SHP77 (cell line): Measurements from ENCODE around the gene PTPRN2.

Source experiments
- DNase-seq, 2 experiments: peaks; one replicate each; lab custom pipeline; 2025; lab: John Stamatoyannopoulos, UW

The PTPRN2 gene

DNA sequence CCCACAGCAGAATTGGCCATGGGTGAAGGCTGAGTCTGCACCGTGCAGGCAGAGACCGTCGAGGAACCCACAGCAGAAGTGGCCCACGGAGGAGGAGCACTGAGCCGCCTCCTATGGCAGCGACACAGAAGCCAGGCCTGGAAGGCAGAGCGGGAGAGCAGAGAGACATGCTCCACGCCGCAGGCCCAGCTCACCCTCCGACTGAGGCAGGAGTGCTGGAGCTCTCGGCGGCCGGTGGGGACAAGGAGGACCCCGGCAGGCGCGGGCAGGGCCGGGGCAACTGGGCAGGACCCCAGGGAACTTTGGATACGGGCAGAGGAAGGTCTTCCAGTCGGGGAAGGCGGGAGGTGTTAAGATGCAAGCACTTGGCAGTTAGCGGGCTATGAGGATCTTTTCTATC lies 830.4 kb downstream of the PTPRN2 start:
- no peak for DNase-seq

DNA sequence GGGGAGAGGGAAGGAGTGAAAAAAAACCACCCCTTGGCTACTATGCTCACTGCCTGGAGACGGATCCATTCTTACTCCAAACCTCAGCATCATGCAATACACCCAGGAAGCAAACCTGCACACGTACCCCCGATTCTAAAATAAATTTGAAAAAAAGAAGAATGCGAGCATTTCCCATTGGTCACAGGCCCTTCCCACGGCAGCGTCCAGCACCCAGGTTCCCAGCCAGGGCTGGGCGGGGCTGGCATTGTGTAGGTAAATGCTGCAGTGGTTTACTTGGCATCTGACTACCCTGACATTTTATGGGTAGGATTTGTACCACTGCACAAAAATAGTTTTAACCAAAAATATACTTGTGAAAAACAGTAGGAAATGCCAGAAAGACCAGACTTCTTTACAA lies 831.9 kb downstream of the PTPRN2 start:
- DNase-seq = no peak

DNA sequence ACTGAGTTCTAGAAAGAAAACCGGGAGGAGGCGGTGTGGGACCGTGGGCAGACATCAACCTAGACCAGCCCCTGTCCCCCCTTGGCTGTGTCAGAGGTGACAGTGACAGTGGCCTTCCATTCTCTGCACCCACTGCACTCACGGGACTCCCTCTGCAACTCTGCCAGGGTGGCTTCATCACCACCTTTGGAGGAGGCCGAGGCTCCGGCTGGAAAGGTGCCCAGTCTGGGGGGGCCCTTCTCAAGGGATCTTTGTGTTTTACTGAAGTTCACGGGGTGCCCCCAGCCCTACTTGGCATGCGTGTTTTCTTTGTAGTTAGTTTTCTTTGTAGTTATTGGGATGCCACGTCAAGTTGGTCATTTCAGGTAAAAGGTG lies 833.2 kb downstream of the PTPRN2 start:
- no peak for DNase-seq

DNA sequence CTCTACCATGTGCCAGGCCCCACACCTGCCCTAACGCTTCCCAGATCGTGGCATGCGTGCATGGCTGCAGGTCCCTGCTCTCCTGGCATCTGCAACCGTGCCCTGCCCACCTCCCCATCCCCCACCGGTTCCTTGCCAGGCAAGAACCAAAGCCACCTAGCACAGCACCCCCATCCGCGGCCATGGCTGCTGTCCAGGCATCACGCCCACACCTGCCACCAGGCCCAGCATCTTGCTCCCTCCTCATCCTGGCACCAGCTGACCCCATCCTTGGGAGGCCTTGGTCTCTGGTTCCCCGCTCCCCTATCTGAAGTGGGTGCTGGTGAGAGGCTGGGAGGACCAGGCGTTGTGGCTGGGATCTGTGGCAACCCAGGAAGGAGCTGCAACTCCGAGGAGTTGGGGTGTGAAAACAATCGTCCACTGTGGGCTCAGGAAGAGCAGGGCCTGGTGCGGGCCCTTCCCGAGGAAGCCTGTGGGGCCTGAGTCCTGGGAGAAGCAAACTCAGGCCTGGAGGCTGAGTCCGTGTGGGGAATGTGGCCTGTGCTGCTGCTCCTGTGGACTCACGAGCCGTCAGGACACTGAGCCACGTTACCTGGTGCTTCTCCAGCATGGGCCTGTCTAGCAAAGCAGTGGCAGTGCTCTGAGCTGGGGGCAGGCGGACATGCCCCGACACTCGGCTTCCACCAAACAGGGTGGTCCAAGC lies 833.8 kb downstream of the PTPRN2 start:
- no peak for DNase-seq

DNA sequence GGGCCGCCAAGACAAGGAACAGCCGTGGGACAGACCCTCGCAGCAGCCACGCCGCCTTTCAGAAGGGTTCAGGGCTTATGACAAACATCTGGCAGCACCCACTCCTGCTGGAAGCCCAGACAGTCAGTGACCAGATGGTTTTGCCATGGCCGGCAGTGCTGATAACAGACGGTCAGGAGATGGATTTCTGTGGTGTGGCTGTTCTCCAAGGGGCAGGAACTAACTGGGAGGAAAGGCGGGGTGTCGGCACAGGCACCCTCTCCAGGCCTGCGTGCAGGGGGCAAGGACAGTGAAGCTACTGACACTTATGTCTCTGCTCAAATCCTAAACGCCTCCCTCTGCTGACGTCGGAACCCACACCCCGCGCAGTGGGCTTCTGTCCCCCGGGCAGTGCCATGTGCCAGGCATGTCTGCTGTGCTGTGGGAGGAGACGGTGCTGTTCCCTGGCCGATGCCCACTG lies 834.8 kb downstream of the PTPRN2 start:
- no peak for DNase-seq

DNA sequence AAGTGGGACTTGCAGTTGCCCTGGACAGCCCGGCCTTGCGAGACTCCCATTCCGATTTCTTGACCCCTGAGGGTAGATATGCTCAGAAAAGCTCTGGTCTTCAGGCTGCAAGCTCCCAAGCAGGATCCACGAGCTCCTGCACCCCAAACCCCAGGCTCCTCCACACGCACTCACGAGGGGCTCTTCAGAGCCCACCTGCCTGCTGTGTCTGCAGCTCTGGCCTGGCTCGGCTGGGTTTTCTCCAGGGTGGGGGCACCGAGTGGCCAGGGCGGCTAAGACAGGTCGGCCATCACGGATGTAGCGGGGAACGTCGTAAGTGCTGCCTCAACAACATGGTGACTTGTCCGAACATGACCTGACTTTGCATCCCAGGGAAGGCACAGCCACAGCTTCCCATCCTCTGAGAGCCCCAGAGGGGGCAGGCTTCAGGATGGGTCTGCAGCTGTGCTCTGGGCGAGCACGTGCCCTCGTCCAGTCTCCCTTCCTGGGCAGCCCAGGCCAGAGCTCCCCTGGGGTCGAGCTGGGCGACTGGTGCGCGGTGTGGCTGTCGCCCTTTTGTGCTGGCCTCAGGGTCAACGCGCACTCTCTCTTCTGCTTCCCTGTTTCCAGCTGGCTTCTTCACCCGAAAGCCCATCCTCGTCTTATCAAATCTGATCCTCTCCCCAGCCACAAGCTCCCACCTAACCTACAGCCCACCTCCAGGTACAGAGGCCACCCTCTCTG lies 835.5 kb downstream of the PTPRN2 start:
- DNase-seq = no peak

DNA sequence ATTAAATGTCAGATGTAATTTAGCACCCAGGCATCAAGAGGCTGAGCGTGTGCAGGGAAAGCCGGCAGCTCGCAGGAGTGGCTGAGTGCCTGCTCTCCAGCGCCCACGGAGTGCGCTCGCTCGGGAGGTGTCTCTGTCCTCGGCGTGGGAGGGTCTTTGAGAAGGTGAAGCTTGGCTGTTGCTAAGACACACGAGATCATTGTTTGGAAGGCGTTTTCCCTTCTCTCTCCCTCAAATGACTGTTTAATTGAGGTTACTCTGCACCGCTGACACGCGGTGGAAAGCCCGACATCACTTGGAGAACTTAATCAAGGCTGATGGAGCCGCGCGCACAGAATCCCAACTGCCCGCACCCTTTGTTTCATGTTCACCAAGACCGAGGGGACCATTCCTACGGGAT lies 836.2 kb downstream of the PTPRN2 start:
- DNase-seq = no peak

DNA sequence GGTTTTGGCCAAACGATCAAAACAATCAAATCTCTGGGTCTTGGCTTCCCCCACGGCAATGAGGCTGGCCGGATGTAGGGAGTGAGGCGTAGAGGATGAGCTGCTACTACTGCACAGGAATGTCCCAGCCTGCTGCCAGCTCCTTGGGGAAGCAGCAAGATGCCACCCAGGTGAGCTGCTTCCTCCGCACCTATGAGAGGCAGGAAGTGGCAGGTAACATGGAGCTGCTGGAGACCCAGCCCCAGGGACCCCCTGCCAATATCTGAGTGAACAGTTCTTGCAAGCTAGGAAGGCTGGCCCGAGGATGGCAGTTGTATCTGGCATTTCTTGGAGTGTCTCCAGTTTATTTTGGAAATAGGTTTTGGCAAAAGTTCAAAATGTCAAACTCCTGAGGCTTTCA lies 837.3 kb downstream of the PTPRN2 start:
- DNase-seq = no peak

DNA sequence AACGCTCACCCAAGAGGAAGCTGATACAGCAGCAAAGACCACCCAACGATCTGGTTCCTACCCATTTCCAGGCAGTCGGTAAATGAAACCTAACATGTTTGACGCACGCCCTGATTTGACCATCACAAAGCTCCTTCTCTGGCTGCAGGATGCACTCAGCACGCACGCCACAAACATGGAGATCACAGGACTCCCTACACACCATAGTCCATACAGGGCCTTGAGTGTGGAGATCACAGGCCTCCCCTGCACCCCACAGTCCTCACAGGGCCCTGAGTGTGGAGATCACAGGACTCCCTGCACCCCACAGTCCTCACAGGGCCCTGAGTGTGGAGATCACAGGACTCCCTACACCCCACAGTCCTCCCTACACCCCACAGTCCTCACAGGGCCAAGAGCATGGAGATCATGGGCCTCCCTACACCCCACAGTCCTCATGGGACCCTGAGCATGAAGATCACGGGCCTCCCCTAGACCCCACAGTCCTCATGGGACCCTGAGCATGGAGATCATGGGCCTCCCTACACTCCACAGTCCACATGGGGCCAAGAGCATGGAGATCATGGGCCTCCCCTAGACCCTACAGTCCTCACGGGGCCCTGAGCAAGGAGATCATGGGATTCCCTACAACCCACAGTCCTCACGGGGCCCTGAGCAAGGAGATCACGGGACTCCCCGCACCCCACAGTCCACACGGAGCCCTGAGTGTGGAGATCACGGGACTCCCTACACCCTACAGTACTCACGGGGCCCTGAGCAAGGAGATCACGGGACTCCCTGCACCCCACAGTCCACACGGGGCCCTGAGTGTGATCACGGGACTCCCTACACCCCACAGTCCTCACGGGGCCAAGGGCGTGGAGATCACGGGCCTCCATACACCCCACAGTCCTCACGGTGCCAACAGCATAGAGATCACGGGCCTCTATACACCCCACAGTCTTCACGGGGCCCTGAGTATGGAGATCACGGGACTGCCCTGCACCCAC lies 841.6 kb downstream of the PTPRN2 start:
- no peak for DNase-seq

GRCh38 chr7:157744786-157745601 lies 842.6 kb downstream of the PTPRN2 start:
- DNase-seq = no peak

DNA sequence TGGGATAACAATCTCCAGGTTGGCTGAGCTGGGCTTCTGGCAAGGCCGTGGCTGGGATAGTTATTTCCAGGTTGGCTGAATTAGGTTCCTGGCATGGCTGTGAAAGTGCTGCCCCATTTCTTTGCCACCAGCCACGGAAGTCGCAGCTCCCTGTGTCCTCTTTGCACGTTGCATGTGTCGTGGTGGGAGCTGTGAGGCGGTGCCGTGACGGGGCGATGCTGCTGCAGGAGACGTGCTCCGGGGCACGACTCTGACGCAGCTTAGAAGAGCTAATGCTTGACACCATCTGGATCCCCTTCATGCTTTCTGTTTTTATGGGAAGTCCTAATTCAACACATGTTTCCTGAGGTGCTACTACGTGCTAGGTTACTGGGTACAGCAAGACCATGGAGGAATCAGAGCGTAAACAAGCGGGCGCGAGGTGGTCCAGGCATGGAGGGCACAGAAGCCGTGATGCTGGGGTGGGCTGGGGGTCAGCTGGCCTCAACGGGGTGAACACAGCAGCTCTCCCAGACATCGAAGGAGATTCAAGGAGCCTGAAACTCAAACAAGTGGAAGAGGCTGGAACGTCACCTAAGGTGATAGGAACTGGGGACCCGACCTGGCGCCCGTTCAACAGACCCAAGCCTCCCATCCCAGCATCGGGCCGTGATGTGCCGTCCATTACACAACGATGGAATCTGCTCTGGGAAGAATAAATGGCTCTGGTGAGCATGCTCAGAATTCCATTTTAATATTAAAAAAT lies 843.7 kb downstream of the PTPRN2 start:
- DNase-seq = no peak

DNA sequence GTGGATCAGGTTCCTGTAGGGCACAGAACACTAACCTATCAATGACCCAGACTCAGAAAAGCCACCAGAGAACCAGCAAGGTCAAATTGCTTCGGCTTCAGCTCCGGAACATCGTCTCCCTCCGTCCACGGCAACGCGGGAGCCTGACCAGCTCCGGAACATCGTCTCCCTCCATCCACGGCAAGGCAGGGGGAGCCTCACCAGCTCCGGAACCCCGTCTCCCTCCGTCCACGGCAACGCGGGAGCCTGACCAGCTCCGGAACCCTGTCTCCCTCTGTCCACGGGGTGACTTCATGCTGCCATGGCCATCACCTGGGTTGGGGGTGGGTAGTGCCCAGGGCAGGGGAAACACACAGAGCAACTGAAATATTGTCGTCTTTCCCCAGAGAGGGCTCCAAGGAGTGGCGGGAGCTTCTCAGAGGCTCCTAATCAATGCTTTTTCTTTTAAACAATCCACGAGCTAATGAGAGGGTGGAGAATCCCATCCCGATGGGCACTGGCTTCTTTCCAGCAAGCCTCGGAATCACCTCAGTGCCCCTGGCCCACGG lies 847.3 kb downstream of the PTPRN2 start:
- DNase-seq = no peak

DNA sequence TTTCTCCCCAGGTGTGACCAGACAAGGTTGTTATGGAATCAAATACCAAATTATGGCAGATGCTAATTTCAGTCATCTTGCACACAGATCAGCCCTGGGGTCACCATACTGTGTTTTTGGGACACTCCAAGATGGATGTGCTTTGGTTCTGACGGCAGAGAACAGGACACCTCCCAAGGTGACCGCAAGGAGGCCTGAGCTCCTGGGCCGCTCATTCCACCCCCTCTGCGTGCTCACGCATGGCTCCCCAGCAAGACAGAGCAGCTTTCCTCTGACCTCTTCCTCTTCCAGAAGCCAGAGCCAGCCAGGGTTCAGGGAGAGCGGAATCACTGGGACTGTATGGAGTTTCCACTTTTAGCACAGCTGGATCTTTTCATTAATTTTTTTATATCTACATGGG lies 848.0 kb downstream of the PTPRN2 start:
- DNase-seq = no peak

- no peak for DNase-seq
These were observed 848.6 kb downstream of the PTPRN2 start for GRCh38 chr7:157739031-157739430.

DNA sequence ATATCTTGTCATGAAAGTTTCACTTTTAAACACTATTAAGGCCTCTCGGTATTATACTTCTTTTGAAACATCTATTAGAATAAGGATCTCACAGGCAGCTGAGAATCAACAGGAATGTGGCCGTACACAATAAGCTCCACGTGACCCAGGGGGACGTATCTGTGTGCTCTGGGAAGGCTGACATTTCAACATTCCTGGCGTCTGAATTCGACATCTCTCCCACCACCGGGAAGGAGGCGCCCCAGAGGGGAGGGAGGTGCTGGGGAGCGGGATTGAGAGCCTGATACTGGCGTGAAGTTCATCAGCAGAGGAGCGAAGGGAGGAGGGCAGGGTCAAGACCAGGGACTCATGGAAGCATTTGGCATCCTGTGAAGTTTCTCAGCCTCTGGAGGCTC lies 849.6 kb downstream of the PTPRN2 start:
- DNase-seq = no peak

DNA sequence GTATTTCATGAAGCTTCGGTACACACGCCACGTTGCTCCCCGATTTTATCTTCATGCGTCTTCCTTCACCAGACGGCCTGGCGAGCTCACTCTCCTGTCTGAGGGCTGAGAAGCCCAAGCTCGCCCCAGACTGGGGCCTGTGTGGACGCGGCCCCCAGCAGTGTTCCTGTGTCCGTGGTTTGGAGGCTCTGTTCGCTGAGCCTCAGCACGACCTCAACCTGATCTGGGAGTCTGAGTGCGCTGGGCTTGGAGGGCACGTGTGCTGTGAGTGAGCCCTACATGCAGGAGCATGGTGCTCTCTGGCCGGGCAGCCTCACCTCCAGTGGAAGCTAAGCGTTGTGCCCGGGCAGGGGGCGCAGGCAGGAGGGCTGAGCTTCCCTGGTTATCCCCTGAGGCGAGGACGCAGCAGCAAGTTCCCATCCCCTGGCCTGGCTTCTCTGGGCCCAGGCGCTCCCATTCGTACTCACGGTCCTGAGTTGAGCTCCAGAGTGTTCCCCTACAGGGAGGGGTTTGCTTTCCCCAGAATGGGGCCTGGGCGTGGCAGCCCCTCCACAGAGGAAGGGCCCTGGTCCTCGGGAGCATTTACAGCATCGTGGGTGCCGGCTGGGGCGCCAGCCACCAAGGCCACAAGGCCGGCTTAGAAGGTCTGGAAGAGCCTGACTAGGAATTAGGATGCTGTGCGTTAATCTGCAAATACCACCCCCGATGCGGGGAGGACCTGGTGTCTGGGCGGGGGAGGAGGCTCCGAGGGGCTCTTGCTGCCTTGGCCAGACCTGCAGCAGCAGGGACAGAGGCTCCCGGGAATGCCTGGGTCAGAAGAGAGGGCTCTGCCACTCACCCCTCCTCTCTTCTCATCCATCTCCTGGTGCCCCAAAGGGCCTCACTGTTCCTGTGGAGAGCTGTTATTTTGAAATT lies 850.2 kb downstream of the PTPRN2 start:
- DNase-seq = no peak

DNA sequence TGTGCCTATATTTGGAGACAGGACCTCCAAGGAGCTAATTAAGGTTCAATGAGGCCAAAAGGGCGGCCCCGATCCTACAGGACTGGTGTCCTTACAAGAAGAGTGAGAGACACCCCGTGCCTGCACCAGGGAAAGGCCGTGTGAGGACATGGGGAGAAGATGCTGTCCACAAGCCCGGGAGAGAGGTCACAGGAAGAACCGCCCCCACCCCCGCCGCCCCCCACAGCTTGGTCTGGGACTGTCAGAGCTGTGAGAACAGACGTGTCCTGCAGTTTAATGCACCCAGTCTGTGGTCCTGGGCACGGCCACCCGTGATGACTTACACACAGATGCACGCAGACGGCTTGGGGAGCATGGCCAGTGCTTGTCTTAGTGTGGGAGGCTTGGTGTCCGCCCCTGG lies 851.3 kb downstream of the PTPRN2 start:
- DNase-seq = no peak

DNA sequence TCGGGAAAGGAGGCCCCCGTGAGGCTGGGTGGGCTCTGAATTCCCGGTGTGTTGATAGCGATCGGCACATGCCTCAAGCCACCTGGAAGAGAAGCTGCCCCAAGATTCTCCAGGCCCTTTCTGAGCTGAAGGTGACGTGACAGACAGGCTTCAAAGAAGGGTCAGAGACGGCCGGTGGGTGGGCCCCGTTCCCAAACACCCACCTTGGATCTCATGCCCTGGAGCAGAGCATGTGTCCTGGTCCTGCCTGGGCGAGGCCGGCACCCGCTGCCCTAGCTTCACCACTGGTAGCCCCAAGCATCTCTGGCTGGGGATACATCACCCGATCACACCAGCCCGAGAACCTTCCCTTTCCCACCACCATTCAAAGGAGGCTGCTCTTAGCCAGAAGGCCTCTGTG lies 851.8 kb downstream of the PTPRN2 start:
- no peak for DNase-seq
